Activated CD4-positive, alpha-beta T cell treated with anti-CD3 and anti-CD28 coated beads for 48 hours (primary cell): ENCODE data around the gene STRBP.

ENCODE experiments used
- DNase-seq: peaks from one replicate; pipeline ENCODE4 v3.0.0-alpha.2; 2020

STRBP gene

GRCh38 chr9:123127512-123128075 lies 140.8 kb downstream of the STRBP start:
- DNase-seq: no peak

- DNase-seq: no peak
Measured at GRCh38 chr9:123121457-123121856, 146.9 kb downstream of the STRBP start.

- no peak for DNase-seq
Measured at GRCh38 chr9:123120953-123121352, 147.4 kb downstream of the STRBP start.

- DNase-seq: no peak
Measured at GRCh38 chr9:123120131-123120530, 148.3 kb downstream of the STRBP start.

GRCh38 chr9:123119566-123119965 lies 148.8 kb downstream of the STRBP start:
- DNase-seq: no peak

GRCh38 chr9:123116036-123116435 lies 152.3 kb downstream of the STRBP start:
- DNase-seq: no peak

- DNase-seq: no peak
Measured at GRCh38 chr9:123115146-123115913, 153.1 kb downstream of the STRBP start.

- no peak for DNase-seq
Measured at GRCh38 chr9:123113185-123113584, 155.2 kb downstream of the STRBP start.

GRCh38 chr9:123112015-123112975 lies 156.1 kb downstream of the STRBP start:
- DNase-seq: peak; percentile 18

- no peak for DNase-seq
Measured at GRCh38 chr9:123111427-123112014, 156.9 kb downstream of the STRBP start.

- DNase-seq: no peak
Measured at GRCh38 chr9:123109540-123110279, 158.7 kb downstream of the STRBP start.

GRCh38 chr9:123108976-123109375 lies 159.4 kb downstream of the STRBP start:
- no peak for DNase-seq

- DNase-seq: no peak
Measured at GRCh38 chr9:123107639-123108285, 160.6 kb downstream of the STRBP start.

- DNase-seq: no peak
Measured at GRCh38 chr9:123105490-123105889, 162.9 kb downstream of the STRBP start.

GRCh38 chr9:123104807-123105206 lies 163.6 kb downstream of the STRBP start:
- no peak for DNase-seq

GRCh38 chr9:123102375-123103113 lies 165.8 kb downstream of the STRBP start:
- no peak for DNase-seq

GRCh38 chr9:123099548-123099947 lies 168.8 kb downstream of the STRBP start:
- no peak for DNase-seq

GRCh38 chr9:123099042-123099441 lies 169.3 kb downstream of the STRBP start:
- DNase-seq: no peak

GRCh38 chr9:123098096-123098459 lies 170.3 kb downstream of the STRBP start:
- DNase-seq: no peak

- no peak for DNase-seq
Measured at GRCh38 chr9:123097430-123098095, 170.8 kb downstream of the STRBP start.

GRCh38 chr9:123096987-123097386 lies 171.4 kb downstream of the STRBP start:
- no peak for DNase-seq
